Epidermal melanocyte (primary cell): ENCODE measurements around the gene MUC20.
A peak's percentile ranks its signal among the peaks of the same experiment; 100 is the strongest.

ENCODE experiments used
- DNase-seq: peaks from one replicate; pipeline ENCODE4 v3.0.0; 2011; ENCODE audit warnings: low spot score; ENCODE audit not compliant: insufficient read length

MUC20 gene

GRCh38 chr3:195755791-195756676 is 35.3 kb downstream of the MUC20 start:
- no peak for DNase-seq

- no peak for DNase-seq
These were observed 36.6 kb downstream of the MUC20 start for GRCh38 chr3:195757438-195757770.

- no peak for DNase-seq
These were observed 37.0 kb downstream of the MUC20 start for GRCh38 chr3:195757827-195758226.

GRCh38 chr3:195758721-195759353 is 38.1 kb downstream of the MUC20 start:
- no peak for DNase-seq

GRCh38 chr3:195760345-195761122 is 39.8 kb downstream of the MUC20 start:
- DNase-seq, result no peak

GRCh38 chr3:195761123-195761566 is 40.4 kb downstream of the MUC20 start:
- peak; percentile 13 for DNase-seq

- peak; percentile 13 for DNase-seq
These were observed 40.9 kb downstream of the MUC20 start for GRCh38 chr3:195761567-195762248.

GRCh38 chr3:195762249-195762585 is 41.4 kb downstream of the MUC20 start:
- DNase-seq, result peak; percentile 9

GRCh38 chr3:195762611-195763010 is 41.8 kb downstream of the MUC20 start:
- DNase-seq, result peak; percentile 4

- peak; percentile 10 for DNase-seq
These were observed 42.5 kb downstream of the MUC20 start for GRCh38 chr3:195763076-195763830.

GRCh38 chr3:195763843-195764825 is 43.4 kb downstream of the MUC20 start:
- peak; percentile 6 for DNase-seq

GRCh38 chr3:195764961-195765706 is 44.4 kb downstream of the MUC20 start:
- DNase-seq, result peak; percentile 15

GRCh38 chr3:195766671-195767070 is 45.9 kb downstream of the MUC20 start:
- DNase-seq, result peak; percentile 12

GRCh38 chr3:195767792-195768191 is 47.0 kb downstream of the MUC20 start:
- peak; percentile 11 for DNase-seq

GRCh38 chr3:195768414-195768813 is 47.6 kb downstream of the MUC20 start:
- peak; percentile 11 for DNase-seq

- peak; percentile 14 for DNase-seq
These were observed 48.1 kb downstream of the MUC20 start for GRCh38 chr3:195768831-195769303.

- DNase-seq, result no peak
These were observed 48.8 kb downstream of the MUC20 start for GRCh38 chr3:195769551-195769950.

- DNase-seq, result peak; percentile 14
These were observed 49.5 kb downstream of the MUC20 start for GRCh38 chr3:195770081-195770840.
